Frontal cortex (tissue), 4 donors: ENCODE measurements around the gene SERTAD3. TPM values are rescaled to one million over a fixed set of nuclear protein-coding genes. Genes with fewer than 3 reads are reported as not detected.
"Not testable (repeated sequence)": the region's sequence is repeated elsewhere in the genome, so short reads cannot be mapped to it uniquely, and the experiment has no call there.

Experiments
- DNase-seq, 2 donors: peaks; one replicate each; pipeline ENCODE4 v3.0.0; 2012; ENCODE audit warnings: low spot score in 2 of 2
- FAIRE-seq: peaks from 2 replicates; lab custom pipeline; 2012; peaks lifted over from hg19 to GRCh38; lab: Jason Lieb, UNC
- total RNA-seq: library from RNA; depleted of rRNA; stranded (reverse); fragments of >200 nt; gene quantifications from one replicate; pipeline ENCODE4 v1.2.3, GENCODE V29; 2014
- donor health status: control.
- donor health status: control.
- donor health status: control.

Gene SERTAD3
- total RNA-seq, 1 donor from 2014 or later, result 7.3 TPM

DNA sequence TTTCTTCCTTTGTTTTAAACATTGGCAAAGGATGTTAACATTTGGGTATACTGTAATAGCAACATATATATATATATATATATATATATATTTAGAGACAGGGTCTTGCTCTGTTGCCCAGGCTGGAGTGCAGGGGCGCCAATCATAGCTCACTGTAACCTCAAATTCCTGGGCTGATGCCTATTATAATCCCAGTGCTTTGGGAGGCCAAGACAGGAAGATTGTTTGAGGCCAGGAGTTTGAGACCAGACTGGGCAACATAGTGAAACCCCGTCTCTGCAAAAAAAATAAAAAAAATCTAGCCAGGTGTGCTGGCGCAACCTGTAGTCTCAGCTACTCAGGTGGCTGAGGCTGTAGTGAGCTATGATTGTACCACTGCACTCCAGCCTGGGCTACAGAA, 16.1 kb upstream of the SERTAD3 start:
- DNase-seq (no peak), FAIRE-seq (no peak)

DNA sequence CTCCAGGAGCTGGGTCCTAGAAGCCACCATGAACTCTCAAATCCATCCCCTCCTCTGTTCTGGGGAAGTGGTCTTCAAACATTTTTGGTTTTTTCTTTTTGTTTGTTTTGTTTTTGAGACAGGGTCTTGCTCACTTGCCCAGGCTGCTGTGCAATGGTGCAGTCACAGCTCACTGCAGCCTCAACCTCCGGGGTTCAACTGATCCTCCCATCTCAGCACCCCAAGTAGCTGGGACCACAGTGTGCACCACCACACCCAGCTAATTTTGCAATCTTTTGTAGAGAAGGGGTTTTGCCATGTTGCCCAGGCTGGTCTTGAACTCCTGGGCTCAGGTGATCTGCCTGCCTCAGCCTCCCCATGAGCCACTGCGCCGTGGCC, 14.5 kb upstream of the SERTAD3 start:
- DNase-seq (no peak), FAIRE-seq (no peak)

DNA sequence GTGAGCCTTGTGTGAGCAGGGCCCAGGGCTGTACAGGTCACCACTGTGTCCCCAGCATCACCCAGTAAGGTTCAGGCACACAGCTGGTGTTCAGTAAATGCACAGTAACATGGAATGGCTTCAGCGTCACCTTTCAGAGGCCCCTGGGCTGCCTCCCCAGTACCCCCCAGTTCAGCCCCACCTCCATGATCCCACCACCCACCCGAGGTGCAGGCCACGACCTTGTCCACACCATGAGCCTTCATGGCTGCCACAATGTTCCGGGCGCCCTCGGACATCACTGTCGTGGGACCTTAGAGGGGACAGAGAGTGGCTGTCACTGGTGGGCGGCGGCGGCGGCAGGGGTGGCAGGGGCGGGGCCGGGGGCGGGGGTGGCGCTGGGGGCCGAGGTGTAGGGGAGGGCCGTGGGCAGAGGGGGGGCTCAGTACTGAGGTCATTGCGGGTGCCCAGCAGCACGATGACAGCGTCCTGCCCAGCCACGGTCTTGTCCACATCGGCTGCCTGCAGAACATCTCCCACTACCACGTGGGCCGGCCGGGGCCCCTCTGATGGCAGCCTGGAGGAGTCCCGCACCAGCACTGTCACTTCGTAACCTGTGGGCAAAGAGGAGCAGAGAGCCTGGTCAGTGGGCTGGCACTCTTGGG, 13.9 kb upstream of the SERTAD3 start:
- DNase-seq, result no peak
- no peak for FAIRE-seq

DNA sequence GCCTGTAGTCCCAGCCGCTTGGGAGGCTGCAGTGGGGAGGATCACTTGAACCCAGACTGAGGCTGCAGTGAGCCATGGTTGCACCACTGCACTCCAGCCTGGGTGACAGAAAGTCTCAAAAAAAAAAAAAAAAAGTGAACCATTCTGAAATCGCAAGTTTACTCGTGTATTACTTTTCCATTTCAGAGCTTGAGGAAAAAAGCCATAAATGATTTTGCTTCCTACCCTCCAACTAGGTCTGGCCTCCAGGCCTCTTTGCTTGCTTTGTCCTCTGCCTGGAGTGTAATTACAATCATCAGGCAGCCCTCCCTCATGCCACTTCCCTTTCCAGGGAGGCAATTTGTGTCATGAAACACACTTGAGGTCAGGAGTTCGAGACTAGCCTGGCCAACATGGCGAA, 12.9 kb upstream of the SERTAD3 start:
- DNase-seq, result no peak
- FAIRE-seq, result no peak

DNA sequence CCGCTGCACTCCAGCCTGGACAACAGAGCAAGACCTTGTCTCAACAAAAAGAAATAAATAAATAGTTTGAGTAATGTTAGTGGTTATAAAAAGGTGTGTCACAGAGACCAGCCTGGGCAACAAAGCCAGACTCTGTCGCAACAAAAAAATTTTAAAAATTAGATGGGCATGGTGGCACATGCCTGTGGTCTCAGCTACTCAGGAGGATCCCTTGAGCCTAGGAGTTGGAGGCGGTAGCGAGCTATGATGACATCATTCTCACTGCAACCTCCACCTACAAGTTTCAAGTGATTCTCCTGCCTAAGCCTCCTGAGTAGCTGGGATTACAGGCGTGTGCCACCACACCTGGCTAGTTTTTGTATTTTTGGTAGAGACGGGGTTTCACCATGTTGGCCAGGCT, 9.8 kb upstream of the SERTAD3 start:
- DNase-seq, FAIRE-seq: not testable (repeated sequence)

DNA sequence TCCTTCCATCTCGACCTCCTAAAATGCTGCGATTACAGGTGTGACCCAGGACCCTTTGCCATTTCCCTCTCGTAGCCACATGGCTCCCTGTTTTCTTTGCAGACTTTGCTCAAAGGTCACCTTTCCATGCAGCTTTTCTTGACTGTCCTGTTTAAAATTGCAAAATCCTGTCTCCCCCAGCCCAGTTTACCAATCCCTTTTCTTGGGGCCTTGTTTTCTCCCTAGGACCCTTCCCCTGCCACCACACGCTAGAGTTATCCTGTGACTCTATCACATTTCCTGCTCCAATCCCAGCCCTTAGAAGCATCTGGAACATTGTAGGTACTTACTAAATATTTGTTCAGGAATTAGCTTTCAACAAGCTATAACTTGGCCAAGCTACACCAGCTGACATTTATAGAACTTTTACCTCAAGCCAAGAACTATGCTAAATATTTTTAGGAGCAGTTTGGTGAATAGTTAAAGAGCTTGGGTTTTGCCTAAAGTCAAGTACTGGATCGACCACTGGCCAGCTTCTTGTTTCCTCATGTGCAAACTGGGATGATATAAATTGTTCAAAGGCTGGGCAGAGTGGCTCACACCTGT, 9.1 kb upstream of the SERTAD3 start:
- DNase-seq (no peak), FAIRE-seq (no peak)

DNA sequence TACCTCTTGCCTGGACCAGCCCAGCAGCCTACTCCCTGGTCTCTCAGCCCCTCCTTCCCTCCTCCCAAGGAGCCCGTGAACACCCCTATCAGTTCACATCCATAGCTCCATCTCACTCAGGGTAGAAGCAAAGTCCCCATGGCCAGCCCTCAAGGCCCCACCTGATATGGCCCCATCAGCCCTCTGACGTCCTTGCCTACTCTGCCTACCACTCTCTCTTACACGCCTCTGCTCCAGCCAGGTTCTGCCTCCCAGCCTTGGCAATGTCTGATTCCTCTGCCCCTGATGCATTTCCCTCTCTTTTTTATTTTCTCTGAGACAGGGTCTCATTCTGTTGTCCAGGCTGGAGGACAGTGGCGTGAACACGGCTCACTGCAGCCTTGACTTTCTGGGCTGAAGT, 7.9 kb upstream of the SERTAD3 start:
- DNase-seq (no peak), FAIRE-seq (no peak)

DNA sequence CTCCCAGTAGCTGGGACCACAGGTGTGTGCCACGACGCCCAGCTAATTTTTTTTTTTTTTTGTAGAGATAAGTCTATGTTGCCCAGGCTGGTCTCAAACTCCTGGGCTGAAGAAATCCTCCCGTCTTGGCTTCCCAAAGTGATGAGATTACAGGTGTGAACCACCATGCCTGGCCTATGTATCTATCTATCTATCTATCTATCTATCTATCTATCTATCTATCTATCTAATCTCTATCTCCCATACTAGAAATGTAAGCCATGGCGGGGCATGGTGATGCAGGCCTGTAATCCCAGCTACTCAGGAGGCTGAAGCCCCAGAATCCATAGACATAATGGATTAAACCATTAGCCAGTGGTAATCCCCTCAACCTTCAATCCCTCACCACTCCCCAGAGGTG, 6.5 kb upstream of the SERTAD3 start:
- FAIRE-seq (no peak), DNase-seq (no peak)

DNA sequence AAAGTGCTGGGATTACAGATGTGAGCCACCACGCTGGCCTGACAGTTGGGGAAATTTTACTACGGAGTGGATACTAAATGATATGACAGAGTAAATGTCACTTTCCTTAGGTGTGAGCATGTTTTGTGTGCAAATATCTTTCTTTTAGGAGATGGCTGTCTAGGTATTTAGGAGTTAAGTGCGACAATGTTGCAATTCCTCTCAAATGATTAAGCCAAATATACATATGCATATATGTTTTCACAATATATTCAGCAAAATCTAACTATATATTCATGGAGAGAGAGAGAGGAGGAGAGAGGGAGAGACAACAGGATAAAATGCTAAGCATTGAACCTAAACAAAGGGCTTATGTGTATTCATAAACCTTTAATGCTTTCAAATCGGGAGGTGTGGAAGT, 5.4 kb upstream of the SERTAD3 start:
- DNase-seq (no peak), FAIRE-seq (no peak)

DNA sequence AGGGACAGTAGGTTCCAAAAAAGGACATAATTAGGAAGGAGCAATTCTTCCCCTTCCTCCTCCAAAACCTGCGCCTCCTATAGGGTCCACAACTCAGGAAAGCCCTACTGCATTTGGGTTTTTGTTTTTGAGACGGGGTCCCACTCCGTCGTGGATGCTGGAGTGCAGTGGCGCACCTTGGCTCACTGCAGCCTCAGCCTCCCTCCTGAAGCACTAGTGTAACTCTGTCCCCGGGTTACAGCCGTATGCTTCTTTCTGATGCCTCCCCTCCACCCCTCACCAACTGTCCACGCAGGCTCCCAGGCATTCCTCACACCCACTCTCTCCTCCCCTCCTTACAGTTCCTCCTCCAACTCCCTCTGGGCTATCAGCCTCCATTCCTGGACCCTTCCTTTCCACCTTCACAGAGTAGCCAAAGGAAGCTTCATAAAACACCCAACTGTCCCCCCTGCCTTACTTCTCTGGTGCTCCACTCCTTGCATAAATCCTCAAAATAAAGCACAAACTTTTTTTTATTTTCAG, 2.2 kb upstream of the SERTAD3 start:
- DNase-seq (no peak), FAIRE-seq (no peak)

DNA sequence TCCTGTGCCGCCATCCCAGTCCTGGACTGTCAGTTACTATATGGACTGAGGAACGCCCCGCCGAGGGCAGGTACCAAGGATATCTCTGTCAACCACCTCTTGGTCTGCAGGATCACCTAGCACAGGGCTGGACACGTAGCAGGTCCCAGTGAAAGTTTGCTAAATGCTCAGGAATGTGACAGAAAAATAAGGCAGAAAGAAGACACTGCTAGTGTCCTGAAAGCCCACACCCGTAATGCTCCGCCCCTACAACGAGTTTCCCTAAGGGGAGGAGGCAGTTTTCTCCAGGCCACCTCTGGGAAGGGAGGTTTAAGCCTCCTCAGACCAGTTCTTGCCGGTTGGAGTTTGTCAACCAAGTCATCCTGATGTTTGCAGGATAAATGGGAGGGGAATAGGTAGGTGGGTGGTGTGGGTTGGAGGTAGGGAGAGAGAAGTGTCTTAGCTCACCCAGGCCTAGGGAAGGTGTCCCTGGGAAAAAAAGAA, 1.7 kb upstream of the SERTAD3 start:
- DNase-seq, result no peak
- FAIRE-seq, result no peak

DNA sequence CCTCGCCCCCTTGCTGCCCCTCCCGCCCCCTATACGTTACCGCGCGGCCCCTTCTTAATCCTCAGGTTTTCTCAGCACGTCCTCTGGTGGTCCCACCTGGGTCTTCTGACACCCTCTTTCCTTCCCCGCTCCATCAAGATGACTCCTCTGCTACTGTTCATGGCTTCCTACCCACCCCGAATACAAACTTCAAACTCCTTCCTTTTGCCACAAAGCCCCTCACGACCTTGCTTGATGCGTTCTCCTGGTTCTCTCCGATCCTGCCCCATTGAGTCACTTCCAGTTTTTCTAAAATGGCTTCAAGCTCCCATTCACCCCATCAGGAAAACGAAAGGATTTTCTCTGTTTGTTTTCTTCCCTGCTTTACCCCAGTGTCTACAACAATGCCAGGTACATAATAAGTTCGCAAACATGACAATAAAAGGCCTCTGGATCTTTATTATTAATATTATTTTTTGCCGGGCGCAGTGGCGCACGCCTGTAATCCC, 734 bp upstream of the SERTAD3 start:
- no peak for FAIRE-seq

DNA sequence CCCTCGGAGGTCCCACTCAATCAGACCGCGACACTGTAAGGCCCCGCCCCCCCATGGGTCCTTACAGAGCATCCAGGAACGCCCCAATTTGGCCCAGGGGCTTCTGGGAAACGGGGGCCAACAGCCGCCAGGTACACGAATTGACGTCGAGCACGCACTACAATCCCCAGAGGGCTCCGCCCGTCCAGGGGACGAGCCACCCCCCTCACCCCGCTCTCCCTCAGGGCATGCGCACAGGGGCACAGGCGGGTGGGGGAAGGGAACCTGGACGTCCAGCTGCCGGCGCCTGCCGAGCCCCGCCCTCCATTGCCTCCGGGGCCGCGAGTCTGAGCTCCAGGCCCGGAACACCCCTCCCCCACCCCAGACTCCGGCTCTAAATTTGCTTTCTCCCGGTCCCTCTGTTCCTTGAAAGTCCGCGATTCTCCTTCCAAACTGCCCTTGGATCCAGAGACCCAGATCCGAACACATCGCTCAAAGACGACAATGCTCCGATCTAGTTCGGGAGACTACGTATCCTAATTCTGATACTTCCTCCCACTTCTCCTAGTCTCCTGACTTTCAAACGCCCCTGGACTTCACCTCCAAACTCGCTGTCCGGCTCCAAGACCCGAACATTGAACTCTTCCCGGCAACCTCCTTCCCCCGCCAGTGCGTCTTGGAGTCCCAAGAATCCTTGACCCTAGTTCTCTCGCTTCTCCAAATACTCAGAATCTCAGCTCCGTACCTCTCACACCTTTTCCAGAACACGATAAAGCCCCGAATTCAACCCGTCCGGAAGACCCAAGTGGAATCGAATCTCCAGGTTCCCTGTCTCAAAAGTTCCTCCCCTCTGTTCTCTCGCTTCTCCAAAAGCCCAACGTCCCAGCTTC, 770 bp downstream of the SERTAD3 start:
- DNase-seq, result peak; percentile 90 to 92
- FAIRE-seq, result no peak

More for the DNA sequence above, 734 bp upstream of the SERTAD3 start:
- no peak for DNase-seq

DNA sequence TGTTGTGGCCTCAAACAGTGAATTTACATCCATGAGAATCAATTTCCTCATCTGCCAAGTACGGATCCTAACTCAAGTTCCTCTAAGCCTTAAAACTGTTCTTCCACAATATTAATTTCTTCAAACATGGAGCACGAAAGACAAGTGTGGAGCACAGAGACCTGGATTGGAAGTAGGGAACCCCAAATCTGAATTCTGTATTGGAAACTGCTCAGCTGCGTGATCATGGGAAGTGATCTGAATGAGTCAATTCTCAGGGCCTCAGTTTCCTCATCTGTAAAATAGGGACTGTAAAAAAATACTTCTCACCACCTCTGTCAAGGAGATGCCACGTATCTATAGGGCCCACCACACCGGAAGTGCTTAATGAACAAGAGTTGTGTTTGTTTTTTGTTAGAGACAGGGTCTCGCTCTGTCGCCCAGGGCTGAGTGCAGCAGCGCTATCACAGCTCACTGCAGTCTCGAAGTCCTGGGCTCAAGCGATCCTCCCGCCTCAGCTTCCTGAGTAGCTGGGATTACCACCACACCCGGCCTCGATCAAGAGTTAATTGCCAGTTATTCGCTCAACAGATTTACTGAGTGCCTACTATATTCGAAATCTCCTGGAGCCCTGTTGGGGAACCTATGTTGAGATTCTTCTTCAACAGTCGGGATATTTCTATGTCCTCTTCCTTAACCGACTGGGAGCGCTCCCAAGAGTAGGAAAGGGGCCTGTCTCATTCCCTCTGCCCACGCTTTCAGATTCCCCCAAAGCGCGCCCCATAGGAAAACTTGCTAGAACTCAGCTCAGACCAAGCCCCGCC, 1.6 kb downstream of the SERTAD3 start:
- FAIRE-seq (no peak), DNase-seq (no peak)

DNA sequence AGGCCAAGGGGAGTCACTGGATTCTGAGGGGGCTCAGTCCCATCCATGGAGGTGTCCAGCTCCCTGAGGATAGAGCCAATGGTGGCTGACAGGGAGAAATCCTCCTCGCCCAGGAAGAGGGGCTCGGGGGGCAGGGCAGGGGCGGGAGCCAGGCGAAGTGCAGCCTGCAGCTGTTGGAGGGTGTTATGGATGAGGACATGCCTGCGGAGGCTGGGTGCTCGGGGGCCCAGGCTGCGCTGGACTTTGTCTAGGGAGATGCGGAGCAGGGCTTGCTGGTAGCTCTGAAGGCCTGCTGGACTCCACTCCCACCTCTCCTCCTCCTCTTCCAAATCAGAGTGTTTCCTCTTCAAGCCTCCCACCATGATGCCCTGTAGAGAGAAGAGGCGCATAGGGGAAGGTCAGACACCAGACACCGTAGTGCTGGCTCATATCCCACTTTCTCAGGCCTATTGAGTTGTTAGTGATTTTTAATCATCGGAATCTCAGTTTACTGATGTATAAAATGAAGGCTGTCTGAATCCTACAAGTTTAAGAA, 2.3 kb downstream of the SERTAD3 start:
- FAIRE-seq (no peak), DNase-seq (no peak)

DNA sequence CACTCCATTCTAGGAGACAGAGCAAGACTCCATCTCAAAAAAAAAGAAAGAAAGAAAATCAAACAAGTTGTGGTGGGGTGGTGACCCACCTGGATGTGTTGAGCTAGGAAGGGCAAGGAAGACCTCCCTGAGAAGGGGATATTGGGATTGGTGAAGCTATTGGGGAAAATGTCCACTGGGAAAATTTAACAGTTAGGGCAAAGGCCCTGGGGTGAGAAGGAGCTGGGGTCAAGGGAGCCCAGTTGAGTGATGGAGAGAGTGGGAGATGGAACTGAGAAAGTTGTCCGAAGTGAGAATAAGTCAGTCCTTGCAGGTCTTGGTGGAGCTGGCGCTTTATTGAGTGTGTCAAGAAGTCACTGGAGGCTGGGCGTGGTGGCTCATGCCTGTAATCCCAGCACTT, 5.9 kb downstream of the SERTAD3 start:
- FAIRE-seq (no peak), DNase-seq (no peak)

DNA sequence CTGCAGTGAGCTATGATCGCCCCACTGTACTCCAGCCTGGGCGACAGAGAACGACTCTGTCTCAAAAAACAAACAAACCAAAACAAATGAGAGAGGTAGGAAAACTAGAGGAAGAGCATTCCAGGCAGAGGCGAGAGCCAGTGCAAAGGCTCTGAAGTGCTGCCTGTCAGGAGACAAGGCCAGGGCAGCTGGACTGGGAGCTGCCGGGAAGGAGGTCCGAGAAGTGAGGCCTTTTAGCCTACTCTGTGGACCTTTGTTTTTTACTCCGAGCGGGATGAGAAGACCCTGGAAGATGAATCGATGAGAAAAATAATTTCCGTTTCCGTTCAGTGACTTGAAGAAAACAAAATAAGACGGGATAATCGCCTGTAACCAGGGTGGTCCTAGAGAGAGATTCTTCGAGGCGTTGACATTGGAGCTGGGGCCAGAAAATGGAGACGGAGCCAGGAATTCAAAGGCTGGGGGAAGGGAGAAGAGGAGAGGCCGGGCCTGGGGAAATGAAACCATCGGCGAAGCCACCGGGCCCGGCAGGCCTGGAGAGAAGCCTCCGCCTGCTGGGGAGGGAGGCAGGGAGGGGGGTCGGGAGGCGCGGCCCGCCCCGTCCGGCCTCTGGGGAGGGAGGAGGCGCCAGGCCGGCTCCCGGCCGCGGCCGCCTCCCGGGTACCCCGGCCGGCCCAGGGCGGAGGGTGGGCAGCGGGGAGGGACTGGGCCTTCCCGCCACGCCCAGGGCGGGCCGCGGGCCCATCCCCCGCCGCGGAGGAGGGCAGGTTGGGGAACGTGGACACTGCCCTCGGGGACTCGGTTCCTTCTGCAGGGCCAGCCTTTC, 10.5 kb downstream of the SERTAD3 start:
- DNase-seq, result peak; percentile 86
- no peak for FAIRE-seq

DNA sequence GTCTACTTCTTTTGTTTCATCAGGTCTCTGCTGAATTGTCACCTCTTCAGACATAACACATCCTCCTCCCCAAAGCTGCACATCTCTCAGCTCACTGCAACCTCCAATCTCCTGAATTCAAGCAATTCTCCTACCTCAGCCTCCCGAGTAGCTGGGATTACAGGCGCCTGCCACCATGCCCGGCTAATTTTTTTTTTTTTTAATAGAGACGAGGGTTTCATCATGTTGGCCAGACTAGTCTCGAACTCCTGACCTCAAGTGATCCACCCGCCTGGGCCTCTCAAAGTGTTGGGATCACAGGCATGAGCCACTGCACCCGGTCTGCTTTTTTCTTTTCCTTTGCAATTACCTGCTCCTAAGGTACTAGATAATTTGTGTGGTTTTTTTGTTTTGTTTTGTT, 11.4 kb downstream of the SERTAD3 start:
- not testable (repeated sequence) for FAIRE-seq, DNase-seq

DNA sequence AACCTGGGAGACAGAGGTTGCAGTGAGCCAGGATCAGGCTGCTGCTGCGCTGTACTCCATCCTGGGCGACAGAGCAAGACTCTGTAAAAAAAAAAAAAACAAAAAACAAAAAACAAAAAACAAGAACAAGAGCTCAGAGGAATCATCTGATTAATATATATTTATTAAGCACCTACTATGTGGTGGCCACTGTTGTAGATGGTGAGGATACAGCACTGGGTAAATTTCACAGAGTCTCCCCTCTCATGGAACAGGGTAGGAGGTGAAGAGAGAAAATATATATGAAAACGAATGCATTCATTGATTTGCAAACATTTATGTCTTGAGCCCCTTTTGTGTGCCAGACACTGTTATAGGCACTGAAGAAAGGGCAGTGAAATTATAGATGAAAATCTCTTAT, 12.4 kb downstream of the SERTAD3 start:
- no peak for DNase-seq
- no peak for FAIRE-seq
